C4-2B (cell line): ENCODE measurements around the gene PBX4.

Experiments
- H3K27ac ChIP-seq: fragments of 450-650 bp; 2 replicates; pipeline ENCODE4 v1.5.1; 2017
- ZFX ChIP-seq: fragments of 450-650 bp; IDR thresholded peaks from 2 replicates; pipeline ENCODE4 v1.6.1; 2017
- TF ChIP-seq, protein P1 (sequence below): fragments of 450-650 bp; conservative IDR thresholded peaks from 2 replicates; pipeline ENCODE4 v1.5.1; 2017; ENCODE audit warnings: mild to moderate bottlenecking

The PBX4 gene

GRCh38 chr19:19550972-19551852 lies 67.3 kb downstream of the PBX4 start:
- H3K27ac ChIP-seq: no peak overlapping the region
- no peak for TF ChIP-seq ZFX
- TF ChIP-seq, protein P1, sequence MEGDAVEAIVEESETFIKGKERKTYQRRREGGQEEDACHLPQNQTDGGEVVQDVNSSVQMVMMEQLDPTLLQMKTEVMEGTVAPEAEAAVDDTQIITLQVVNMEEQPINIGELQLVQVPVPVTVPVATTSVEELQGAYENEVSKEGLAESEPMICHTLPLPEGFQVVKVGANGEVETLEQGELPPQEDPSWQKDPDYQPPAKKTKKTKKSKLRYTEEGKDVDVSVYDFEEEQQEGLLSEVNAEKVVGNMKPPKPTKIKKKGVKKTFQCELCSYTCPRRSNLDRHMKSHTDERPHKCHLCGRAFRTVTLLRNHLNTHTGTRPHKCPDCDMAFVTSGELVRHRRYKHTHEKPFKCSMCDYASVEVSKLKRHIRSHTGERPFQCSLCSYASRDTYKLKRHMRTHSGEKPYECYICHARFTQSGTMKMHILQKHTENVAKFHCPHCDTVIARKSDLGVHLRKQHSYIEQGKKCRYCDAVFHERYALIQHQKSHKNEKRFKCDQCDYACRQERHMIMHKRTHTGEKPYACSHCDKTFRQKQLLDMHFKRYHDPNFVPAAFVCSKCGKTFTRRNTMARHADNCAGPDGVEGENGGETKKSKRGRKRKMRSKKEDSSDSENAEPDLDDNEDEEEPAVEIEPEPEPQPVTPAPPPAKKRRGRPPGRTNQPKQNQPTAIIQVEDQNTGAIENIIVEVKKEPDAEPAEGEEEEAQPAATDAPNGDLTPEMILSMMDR: no peak

DNA sequence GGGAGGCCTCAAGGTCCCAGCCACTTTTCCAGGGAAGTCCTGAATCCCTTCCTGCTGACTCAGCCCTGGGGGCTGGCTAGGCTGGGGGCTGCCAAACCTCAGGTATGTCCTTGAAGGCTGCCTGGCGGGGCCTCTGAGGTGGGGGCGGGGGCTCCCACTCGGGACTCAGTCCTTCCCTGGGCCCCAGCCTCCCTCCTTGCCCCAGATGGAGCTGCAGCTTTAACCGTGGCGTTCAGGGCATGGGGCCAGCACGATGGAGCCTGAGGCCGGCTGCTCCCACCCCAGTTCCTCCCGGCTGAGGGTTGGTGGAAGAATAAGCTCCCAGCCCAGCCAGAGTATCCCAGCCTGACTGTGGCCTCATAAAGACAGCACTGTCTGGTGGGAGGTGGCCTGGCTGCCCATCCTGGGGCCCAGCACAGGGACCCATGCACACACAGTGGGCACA lies 68.0 kb downstream of the PBX4 start:
- TF ChIP-seq ZFX: no peak
- TF ChIP-seq, protein P1: no peak
- no peak overlapping the region for H3K27ac ChIP-seq

DNA sequence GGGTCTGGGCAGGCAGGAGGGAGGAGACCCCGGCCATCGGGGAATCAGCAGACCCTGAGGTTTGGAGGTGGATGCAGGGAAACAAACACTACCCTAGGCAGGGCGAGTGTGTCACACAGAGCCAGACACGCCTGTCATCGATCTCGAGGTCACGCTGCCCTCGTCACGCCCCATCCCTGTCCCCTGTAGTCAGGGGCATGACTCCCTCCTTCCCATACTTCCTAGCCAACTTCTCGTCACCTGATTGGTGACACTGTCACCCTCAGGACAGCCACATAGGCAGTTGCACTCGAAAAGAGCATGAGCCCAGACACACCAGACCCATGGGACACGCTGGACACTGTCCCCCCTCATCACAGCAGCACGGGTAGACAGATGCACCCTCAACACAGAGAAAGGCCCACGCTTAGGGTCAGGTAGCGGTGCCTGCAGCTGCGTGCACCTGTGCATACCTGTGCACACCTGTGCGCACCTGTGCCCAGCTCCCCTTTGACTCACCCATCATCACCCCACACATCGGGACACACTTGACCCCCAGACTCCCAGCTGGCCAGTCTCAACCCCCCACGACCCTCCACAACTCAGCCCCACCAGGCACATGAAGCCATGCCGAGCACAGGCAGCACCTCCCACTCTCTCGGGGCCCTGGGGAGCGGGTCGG lies 68.6 kb downstream of the PBX4 start:
- TF ChIP-seq, protein P1: no peak
- no peak for TF ChIP-seq ZFX
- no peak overlapping the region for H3K27ac ChIP-seq

DNA sequence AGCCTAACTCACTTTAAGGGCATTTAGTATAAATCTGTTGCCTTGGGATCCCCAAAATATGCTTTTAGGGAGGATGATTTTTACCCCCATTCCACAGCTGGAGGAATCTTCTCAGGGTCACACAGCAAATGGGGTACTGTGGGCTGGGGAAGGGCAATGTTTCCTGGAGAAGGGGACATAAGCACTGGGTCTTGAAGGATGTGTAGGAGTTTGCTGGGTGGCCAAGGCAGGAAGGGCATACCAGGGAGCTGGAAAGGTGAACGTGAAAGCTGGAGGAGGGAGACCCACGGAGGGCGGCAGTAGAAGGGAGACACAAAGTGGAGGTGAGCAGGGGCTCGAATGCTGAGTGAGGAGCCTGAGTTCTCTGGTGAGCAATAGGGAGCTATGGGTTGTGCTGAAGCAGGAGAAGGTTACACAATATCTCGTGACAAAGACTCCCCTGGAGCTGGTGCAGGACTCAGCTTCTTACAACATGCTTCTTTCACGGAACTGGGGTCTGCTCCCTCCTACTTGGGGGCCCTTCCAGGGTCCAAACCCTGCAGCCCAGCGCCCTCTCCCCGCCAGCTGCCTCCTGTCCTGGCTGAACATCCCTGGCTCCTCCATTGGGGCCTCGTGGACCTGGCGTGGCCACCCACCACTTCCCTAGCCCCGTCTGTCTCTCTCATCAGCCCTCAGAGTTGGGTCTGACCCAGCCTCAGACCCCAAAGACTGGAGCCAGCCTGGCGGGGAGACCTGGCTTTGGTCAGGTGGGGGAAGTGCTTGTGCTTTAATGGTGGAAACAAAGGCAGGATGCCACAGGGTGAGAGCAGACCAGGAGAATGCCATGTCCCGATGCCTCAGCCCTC lies 69.3 kb downstream of the PBX4 start:
- H3K27ac ChIP-seq: no peak overlapping the region
- TF ChIP-seq, protein P1: no peak
- TF ChIP-seq ZFX: no peak

- TF ChIP-seq, protein P1: no peak
- no peak for TF ChIP-seq ZFX
- no peak overlapping the region for H3K27ac ChIP-seq
These were observed 70.7 kb downstream of the PBX4 start for GRCh38 chr19:19547674-19548336.

- no peak for TF ChIP-seq ZFX
- TF ChIP-seq, protein P1: no peak
- no peak overlapping the region for H3K27ac ChIP-seq
These were observed 71.7 kb downstream of the PBX4 start for GRCh38 chr19:19546751-19547162.
